ENCODE data around the gene TMEM185B.
A peak's percentile ranks its signal among the peaks of the same experiment; 100 is the strongest.

TMEM185B gene

DNA sequence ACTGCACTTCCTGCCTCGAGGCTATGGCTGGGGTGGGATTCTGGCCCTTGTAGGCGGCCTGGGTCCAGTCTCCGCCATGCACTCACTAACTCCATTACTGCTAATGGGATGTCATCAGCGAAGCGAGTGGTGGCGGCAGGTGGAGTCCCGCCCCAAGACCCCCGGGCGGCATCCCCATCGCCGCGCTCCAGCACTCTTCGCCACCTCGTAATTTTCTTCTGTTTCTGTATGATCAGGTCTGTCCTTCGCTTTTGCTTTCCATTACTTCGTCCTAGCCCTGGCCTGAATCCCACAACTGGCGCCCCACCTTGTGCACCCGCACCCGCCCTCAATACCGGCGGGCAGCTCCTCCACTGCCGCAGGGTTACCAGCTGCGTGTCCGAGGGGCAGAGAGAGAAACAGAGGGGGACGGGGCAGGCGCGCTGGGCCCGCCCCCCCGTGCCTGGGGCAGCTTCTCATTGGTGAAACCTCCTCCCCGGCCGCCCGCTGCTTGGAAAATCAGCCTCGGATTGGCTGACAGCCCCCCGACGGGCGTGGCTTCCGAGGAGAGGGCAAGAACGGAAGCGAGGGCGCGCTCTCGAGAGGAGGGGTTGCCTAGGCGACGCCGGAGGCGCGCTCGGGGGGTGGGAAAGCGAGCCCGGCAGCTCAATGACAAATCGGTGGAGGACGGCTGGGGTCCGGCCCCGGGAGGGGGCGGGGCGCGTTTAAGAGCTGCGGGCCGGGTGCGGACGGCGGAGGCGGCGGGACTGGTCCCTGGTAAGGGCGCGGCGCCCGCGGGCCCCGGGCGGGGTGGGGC is 29.2 kb upstream of the TMEM185B start, which contains the start of gene RALB:
Gene RALB (plus strand): TSS at position 628 of the 796 bp plus-strand sequence. CDS start 25,813 bp downstream, outside the sequence.
- H3K4me3 ChIP-seq (ENCODE audit: low read depth, low read length): peak within 1 kb of the TSS; percentile 89
- peak; percentile 95 for DNase-seq (ENCODE audit: low read depth)

DNA sequence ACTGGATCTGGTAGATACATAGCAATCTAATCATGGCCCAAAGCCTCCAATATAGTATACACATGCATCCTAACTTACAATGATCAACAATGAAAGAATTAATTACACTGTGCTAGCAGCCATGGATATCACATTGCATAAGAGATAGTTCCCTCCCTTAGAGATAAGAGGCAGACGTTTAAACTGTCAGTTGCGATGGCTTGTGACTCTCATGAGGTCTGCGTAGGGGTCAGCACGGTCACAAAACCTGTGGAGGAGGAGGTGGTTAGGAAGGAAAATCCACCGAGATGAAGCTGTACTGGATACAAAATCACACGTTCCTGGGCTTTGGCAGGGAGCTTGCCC is 28.7 kb upstream of the TMEM185B start:
- DNase-seq (ENCODE audit: low read depth): no peak
- peak overlapping the region; percentile 89 for H3K4me3 ChIP-seq (ENCODE audit: low read depth, low read length)

- no peak for DNase-seq (ENCODE audit: low read depth)
- H3K4me3 ChIP-seq (ENCODE audit: low read depth, low read length): no peak overlapping the region
Observed at GRCh38 chr2:120251078-120251477, 27.9 kb upstream of the TMEM185B start.

DNA sequence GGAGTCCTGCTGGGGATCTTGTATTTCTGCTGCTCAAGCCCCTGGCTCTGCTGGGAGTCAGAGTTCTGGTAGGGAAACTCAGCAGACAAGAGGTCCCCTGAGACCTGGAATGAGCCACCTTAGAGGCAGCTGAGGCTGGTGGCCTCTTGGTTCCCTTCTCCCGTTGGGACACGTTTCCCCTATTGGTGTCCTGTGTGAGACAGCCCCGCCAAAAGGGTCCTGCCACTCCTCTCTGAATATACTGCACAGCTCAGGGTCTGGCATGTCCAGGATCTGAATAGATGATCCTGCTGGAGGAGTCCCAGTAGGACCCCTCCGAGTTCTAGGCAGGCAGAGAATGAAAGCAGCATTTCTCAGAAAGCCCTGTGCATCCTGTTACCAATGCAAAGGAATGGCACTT is 27.4 kb upstream of the TMEM185B start:
- H3K4me3 ChIP-seq (ENCODE audit: low read depth, low read length): no peak overlapping the region
- no peak for DNase-seq (ENCODE audit: low read depth)

GRCh38 chr2:120247851-120248250 is 24.7 kb upstream of the TMEM185B start:
- H3K4me3 ChIP-seq (ENCODE audit: low read depth, low read length): no peak overlapping the region
- no peak for DNase-seq (ENCODE audit: low read depth)

DNA sequence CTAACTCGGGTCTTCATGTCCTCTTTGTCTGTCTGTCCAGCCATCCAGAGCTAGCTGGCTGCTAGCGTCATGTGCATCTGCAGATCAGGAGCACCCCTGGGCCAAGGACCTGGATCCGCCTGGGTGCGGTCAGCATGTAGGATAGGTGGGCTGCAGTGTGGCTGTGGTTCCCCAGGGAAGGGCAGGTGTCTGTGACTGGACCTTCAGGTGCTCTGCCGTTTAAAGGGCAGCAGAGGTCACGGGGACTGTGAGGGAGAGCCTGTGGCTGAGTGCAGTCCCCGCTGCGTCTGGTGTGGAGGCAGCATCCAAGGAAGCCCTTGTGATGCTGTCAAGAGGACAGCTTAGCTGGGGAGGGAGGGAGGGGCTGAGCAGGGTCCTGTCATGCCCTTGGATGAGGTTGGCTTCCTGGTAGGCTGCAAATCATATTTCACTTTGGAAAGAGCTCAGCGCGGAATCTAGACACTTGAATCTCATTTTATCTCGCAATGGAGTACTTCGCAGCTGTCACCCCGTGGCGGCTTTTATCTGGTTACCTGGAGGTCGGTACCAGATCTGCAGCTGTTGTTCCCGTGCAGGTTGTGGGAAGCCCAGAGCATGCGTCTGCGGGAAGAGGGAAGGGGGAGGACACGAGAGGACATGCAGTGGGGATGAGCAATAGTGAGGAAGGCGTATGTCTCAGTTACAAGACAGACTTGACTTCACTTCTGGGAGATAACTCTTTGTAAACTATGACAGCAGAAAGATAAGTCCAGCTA is 23.5 kb upstream of the TMEM185B start:
- H3K4me3 ChIP-seq (ENCODE audit: low read depth, low read length): no peak overlapping the region
- no peak for DNase-seq (ENCODE audit: low read depth)

- DNase-seq (ENCODE audit: low read depth): no peak
- no peak overlapping the region for H3K4me3 ChIP-seq (ENCODE audit: low read depth, low read length)
Observed at GRCh38 chr2:120245520-120246332, 22.5 kb upstream of the TMEM185B start.

DNA sequence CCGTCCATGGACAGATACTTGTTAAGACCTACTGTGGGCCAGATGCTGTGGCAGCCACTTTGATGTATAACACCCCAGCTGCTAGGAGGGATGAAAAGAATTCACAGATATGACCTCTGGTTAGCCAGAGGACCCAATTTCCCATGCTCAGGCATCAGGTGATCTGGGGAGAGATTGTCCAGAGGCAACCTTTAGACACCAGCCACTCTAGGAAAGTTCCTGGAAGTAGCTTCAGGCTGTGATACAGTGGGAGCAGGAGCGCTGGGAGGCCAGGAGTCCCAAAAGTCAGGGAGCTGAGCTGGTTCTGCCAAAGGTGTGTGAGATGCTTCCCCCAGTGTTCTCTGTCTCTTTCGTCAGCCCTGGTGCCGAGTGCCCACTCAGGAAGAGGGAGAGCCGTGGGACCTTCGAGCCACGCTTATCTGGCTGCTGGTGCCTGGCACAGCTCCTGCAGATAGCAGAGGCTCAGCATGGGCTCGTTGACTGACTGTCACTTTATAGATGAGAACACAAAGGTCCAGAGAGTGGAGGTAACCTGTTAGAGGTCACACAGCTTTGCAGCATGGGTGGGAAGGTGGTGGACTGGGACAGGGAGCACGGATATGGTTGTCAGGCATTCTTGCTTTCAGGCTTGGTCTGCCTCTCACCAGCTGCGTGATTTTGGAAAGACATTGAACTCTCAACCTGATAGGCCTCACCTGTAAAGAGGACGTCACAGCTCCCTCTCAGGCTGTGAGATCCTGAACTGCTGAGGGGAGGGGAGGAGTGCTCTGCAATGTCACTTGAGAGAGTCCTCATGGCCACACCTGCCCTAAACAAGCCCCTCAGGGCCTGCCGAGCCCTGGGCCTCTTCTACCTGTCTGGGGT is 21.7 kb upstream of the TMEM185B start:
- no peak for DNase-seq (ENCODE audit: low read depth)
- no peak overlapping the region for H3K4me3 ChIP-seq (ENCODE audit: low read depth, low read length)

GRCh38 chr2:120243875-120244553 is 20.8 kb upstream of the TMEM185B start:
- H3K4me3 ChIP-seq (ENCODE audit: low read depth, low read length): no peak overlapping the region
- DNase-seq (ENCODE audit: low read depth): no peak

GRCh38 chr2:120243211-120243610 is 20.0 kb upstream of the TMEM185B start:
- DNase-seq (ENCODE audit: low read depth): no peak
- H3K4me3 ChIP-seq (ENCODE audit: low read depth, low read length): no peak overlapping the region

- H3K4me3 ChIP-seq (ENCODE audit: low read depth, low read length): no peak overlapping the region
- no peak for DNase-seq (ENCODE audit: low read depth)
Observed at GRCh38 chr2:120241684-120242083, 18.5 kb upstream of the TMEM185B start.

DNA sequence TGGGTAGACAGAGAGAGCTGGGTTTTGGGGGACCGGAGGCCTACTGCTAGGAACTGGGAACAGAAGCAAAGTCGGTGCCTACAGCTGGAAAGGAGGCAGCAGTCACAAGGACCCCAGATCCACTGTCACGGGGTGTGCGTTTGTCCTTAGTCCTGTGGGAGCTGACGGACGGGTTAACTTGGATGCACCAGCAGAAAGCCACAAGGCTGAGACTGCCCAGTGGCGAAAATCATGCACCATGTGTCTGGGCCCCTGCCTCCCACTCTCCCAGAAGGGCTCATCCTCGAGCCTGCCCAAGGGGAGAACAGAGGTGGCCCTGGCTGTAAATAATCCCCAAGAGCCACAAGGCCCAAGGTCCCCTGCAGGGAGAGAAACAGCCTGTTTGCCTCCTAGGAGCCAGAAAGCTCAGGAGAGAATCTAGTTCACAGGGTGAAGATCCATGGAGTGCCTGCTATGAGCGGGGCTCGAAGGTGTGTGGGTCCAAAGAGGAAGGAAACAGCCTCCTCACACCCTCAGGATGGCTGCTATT is 17.8 kb upstream of the TMEM185B start:
- DNase-seq (ENCODE audit: low read depth): no peak
- no peak overlapping the region for H3K4me3 ChIP-seq (ENCODE audit: low read depth, low read length)

DNA sequence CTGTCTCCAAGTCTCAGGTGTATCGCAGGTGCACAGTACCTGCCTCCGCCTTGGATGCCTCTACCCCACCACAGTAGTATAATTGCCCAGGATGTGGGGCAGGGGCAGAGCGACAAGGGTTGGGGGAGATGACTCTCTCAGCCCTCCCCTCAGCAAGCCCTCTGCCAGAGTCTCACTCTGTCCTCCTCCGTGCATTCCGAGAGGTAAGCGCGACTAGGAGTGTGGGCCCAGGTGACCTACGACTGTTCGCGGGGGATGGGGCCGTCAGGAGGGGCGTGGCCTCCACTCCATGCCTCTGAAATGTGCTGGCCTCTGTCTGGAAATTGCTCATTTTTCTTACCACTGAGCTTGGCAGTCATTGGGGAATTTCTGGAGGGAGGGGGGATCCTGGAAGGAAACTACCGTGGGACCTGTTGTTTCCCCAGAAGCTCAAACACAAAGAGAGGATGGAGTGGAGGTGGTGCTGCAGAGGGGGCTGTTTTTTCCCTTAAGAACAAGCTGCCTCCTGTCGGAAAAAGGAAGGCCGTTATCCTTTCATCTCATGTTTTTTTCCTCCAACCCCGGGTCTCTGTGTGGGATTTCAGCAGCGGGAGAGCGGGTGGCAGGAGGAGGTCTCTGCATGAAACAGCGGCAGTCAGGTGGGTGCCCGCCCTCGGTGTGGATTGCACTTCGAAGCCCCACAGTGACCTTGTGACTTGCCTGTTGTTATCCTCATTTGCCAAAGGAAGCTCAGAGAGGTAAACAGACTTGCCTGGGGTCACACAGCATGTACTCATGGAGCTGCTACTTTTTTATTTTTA is 16.5 kb upstream of the TMEM185B start:
- DNase-seq (ENCODE audit: low read depth): peak; percentile 35
- no peak overlapping the region for H3K4me3 ChIP-seq (ENCODE audit: low read depth, low read length)

DNA sequence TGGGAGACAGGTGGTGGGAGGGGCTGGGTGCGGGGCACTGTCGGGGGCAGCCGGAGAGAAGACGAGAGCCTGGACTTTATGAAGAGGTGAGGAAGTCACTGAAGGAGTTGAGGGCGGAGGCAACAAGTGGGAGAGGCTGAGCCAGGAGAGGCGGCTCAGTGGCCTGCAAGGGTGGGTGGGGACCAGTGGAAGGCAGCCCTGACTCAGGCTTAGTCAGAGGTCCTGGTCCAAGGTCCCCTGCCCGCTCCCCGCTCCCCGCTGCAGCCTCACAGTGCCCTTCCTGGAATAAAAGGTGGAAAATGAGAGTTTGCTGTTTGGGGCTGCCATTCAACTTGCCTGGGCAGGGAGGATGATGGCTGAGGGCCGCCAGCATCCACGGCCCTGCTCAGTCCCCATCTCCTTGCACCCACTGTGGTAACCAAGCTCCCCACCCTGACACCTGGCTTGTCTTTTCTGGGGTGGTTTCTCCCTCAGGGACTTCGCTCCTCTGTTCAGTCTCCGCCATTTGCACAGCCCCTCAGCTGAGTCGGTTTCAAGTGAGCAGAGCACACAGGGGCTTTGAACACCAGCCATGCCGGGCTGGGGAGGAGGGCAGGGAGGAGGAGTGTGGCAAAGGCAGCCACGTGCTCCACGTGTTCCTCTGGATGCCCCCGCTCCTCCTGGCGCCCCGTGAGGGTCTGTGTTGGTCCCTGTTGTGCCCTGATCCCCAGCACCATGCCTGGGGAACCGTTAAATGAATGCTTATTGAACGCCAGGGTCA is 15.7 kb upstream of the TMEM185B start:
- no peak overlapping the region for H3K4me3 ChIP-seq (ENCODE audit: low read depth, low read length)
- peak; percentile 31 for DNase-seq (ENCODE audit: low read depth)

- H3K4me3 ChIP-seq (ENCODE audit: low read depth, low read length): no peak overlapping the region
- DNase-seq (ENCODE audit: low read depth): no peak
Observed at GRCh38 chr2:120237491-120237902, 14.3 kb upstream of the TMEM185B start.

GRCh38 chr2:120236791-120237190 is 13.6 kb upstream of the TMEM185B start:
- DNase-seq (ENCODE audit: low read depth): no peak
- H3K4me3 ChIP-seq (ENCODE audit: low read depth, low read length): no peak overlapping the region

- no peak for DNase-seq (ENCODE audit: low read depth)
- H3K4me3 ChIP-seq (ENCODE audit: low read depth, low read length): no peak overlapping the region
Observed at GRCh38 chr2:120236316-120236715, 13.1 kb upstream of the TMEM185B start.

Data from skeletal muscle cell (primary cell).